Astrocyte (in vitro differentiated cells and primary cell): ENCODE measurements around the gene NFATC3.

Source experiments
- CTCF ChIP-seq: IDR thresholded peaks from 2 replicates; pipeline ENCODE4 v1.5.1; 2011; ENCODE audit warnings: low read depth, mild to moderate bottlenecking, inconsistent platforms, low read length, moderate library complexity; ENCODE audit not compliant: insufficient read depth
- EZH2 ChIP-seq: IDR thresholded peaks from 2 replicates; pipeline ENCODE4 v1.6.1; 2012; ENCODE audit warnings: mild to moderate bottlenecking, low read length, inconsistent platforms; ENCODE audit not compliant: insufficient read depth

GRCh38 chr16:68237243-68238028 is 152.3 kb downstream of the NFATC3 start:
- TF ChIP-seq CTCF (no peak), EZH2 (no peak)
